GM12865 (cell line): Measurements from ENCODE around the gene TRIM5.

ENCODE experiments used
- DNase-seq: peaks from one replicate; pipeline ENCODE4 v3.0.0; 2010; ENCODE audit warnings: low read depth
- H3K4me3 ChIP-seq: 2 replicates; pipeline ENCODE4 v1.5.1; 2011; ENCODE audit warnings: mild to moderate bottlenecking, low read depth, low read length, control low read depth
- CTCF ChIP-seq: IDR thresholded peaks from 2 replicates; pipeline ENCODE4 v1.5.1; 2011; ENCODE audit warnings: low read length, control low read depth, low read depth, inconsistent platforms; ENCODE audit not compliant: insufficient read depth; ENCODE audit errors: missing control alignments

TRIM5 gene

GRCh38 chr11:5712507-5712906 lies 27.6 kb upstream of the TRIM5 start:
- peak; percentile 40 for TF ChIP-seq CTCF
- DNase-seq: peak; percentile 31
- no peak overlapping the region for H3K4me3 ChIP-seq

- no peak for DNase-seq
- TF ChIP-seq CTCF: no peak
- no peak overlapping the region for H3K4me3 ChIP-seq
These were observed 20.8 kb upstream of the TRIM5 start for GRCh38 chr11:5705688-5706087.

- TF ChIP-seq CTCF: no peak
- no peak for DNase-seq
- no peak overlapping the region for H3K4me3 ChIP-seq
These were observed 19.1 kb upstream of the TRIM5 start for GRCh38 chr11:5703741-5704536.

- H3K4me3 ChIP-seq: no peak overlapping the region
- DNase-seq: no peak
- no peak for TF ChIP-seq CTCF
These were observed 16.2 kb upstream of the TRIM5 start for GRCh38 chr11:5701055-5701577.

- DNase-seq: no peak
- no peak for TF ChIP-seq CTCF
- H3K4me3 ChIP-seq: no peak overlapping the region
These were observed 15.7 kb upstream of the TRIM5 start for GRCh38 chr11:5700421-5701054.

GRCh38 chr11:5698281-5698680 lies 13.4 kb upstream of the TRIM5 start:
- no peak for DNase-seq
- H3K4me3 ChIP-seq: no peak overlapping the region
- no peak for TF ChIP-seq CTCF
